Islet of Langerhans (tissue), 1 donor: Measurements from ENCODE around the gene POU2F3.

Experiments used
- FAIRE-seq: peaks from one replicate; lab custom pipeline; 2011; peaks lifted over from hg19 to GRCh38; lab: Jason Lieb, UNC

The POU2F3 gene

DNA sequence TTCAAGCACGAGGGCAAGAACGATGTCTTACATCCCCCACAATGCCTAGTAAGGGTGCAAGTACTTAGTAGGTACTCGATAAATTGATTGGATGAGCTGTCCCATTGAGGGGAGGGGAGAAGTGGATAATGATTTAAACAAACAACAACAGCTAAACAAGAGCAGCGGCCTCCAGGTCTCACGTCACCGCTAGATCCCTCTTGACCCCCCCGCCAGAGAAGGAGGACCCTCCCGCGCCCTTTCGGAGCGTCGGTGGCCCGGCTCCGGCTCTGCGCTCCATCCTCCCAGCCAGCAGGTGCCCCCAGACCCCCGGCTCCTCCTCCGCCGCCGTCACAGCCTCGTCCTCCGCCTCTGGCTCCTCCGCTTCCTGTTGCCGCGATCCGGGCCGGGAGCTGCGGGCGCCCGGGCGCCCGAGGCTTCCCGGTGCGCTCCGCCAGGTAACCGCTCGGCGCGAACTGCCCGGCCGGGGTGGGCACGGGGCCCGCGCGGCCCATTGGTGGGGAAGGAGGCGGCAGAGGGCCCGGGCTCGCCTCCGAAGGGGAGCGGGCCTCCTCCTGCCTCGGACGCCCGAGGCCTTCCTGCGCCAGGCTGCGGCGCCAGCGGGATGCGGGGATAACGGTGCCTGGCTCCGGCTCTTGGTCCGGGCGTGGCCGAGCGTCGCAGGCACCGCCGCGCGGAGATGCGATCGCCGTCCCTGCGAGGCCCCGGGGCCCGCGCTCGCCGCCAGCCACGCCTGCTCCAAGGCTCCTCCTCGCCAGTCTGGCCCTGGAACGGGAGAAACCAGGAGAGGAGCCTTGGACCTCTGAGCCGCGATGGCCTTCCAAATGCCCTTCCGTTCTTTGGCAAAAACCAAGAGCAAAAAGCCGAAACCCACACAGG lies 85.2 kb downstream of the POU2F3 start, which contains the start of gene TLCD5:
TSS of gene TLCD5 (plus strand) at position 368 of the 879 bp plus-strand sequence. CDS start 2,143 bp downstream, outside the sequence.
- no peak for FAIRE-seq

DNA sequence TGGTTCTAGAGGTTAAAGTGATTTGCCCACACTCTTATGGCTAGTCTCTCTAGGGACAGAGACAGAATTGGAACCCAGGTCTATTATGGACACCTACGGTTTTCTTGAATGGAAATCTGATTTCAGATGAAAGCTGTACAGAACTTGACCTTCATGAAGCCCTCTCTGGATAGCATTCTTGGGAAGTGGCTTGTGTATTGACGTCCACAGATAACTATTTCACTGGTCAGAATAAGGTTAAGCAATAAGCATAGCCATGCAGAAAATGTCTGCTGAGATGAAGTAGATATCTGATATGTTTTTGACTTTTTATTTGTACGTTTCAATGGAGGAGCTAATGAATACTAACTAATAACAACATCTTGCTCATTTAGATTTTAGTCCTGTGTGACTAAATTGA lies 86.3 kb downstream of the POU2F3 start:
- FAIRE-seq = no peak

DNA sequence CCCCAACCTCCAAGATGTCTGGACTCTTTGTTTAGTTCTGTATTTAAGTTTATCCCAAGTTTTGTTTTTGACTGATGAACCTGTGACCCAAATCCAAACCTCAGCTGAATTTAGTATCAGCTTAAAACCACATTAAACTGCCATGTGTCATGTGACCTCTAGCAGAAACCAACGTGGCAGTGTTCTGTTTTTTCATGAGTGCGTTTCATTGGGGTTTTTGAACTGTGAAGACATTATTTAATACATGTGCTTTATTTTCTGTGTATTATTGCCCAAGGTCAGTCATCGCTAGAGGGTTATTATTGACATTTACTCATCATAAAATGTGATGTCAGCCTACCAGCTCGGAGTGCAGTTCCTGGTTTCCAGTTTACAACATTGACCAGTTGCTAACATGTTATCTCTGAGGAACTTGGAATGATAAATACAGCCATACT lies 86.9 kb downstream of the POU2F3 start:
- peak; percentile 96 for FAIRE-seq

DNA sequence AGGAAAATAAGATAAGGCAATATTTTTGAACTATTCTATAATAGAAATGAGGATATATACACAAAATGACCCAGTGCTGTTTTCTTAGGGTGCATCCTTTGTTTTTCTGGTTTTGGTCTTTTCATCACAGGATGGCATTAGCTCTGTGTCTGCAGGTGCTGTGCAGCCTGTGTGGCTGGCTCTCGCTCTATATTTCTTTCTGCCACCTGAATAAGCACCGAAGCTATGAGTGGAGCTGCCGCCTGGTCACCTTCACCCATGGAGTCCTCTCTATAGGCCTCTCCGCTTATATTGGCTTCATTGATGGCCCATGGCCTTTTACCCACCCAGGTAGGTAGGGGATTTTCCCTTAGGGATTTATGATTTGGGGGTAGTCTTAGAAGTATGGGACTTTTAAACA lies 87.4 kb downstream of the POU2F3 start:
- no peak for FAIRE-seq

DNA sequence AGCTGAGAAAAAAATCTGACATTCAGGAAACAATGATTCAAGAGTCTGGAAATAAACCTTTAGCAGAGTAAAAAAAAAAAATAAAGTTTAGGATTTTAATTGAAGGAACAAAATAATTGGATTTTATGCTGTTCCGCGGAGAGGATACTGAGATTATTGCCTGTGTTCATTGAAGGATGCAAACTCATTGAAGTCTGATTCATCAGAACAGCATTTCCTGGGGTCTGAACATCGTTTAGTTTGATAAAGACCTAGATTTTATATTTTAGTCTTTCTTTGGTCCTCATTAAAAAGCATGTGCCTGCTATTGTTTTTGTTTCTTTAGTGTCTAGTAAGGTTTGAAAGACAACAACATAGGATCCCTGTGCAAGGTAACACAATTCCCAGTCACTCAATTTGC lies 89.6 kb downstream of the POU2F3 start:
- no peak for FAIRE-seq

DNA sequence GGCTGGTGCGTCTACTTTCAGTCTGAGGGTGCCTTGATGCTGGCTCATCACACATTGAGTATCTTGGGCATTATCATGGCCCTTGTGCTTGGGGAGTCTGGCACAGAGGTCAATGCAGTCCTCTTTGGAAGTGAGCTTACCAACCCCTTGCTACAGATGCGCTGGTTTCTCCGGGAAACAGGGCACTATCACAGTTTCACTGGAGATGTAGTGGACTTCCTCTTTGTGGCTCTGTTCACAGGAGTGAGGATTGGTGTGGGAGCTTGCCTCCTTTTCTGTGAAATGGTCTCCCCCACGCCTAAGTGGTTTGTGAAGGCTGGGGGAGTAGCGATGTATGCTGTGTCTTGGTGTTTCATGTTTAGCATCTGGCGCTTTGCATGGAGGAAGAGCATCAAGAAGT lies 90.1 kb downstream of the POU2F3 start:
- FAIRE-seq = no peak

DNA sequence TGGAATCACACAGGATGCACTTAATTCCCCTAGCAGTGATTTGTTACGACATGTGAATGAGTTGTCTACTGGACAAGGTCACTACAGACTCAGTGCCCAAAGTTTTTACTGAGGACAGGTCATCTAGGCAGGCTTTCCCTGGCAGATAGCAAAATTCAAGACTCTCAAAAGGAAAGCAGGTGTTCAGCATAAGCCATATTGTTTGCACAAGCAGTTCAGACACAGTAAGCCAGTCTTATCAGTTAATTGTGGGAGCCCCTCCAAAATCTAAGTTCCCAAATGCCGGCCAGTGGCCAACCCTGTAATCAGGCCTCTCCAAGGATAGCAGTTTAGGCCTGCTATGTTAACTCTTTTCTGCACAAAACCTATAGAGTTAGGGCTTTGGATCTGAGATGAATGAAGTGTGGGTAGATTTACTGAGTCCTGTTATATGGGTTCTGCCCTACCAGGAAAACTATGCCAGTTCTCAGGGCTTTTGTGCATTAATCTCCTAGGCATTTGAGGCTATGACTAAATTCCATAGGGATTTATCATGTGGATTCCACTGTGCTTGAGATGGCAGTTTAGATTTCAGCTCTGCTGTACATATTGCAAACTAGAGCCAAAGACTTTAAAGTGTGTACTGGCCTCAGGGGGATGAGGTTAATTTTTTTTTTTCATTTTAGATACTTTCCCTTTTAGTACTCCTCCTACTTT lies 91.5 kb downstream of the POU2F3 start:
- no peak for FAIRE-seq

DNA sequence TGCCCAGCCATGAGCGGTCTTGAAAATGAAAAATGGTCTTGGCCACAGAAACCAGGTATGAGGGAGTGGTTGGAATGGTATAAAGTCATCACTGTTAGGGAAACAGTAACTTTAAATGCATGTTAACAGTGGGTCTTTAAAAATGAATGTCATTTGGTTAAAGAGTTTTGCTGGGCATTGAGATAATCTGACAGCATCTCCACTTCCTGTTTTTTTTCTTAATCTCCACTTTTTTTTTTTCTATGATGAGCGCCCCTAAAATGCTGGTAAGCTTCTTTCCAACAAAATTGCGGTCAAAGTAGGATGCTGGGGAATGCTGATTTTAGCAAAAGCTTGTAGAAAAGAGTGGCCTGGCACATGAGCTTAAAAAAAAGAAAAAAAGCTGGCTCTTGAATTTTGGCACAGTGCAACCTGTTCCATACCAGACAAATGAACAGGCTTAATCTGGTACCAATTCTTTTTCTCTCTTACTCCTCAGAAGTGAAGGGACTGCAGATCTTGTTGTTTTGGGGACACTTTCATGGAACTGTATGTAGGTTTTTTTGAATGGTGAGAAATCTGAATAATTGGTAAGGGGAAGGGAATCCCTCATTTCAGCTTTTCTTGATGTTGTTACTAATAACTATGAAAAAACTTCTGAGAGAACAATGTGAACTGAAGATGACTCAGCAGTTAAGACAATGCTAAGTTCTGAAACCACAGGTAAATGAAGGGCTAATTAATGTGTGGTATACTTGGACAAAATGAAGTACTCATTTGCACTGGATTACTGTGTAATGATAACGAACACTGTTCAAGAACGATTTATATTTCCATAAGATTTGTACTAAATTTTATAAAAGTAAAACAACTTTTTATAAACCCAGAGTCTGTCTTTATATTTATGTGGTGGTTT lies 93.1 kb downstream of the POU2F3 start:
- no peak for FAIRE-seq

DNA sequence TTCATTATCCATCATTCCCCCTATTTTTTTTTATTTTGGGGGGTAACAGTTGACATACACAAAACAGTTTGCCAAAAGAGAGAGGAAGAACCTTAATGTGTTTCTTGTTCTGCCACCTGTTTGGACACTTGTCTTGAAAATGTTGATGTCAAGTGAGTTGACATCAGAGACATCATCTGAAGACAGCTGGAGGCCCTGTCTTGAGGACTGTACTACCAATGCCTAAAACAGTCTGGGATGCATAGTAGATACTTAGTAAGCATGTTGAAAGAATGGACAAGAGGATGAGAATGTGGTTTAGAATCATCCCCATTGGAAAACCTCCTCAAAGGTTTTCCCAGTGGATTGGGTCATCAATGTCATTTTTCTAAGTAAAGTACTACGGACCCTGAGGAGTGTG lies 93.9 kb downstream of the POU2F3 start:
- no peak for FAIRE-seq

DNA sequence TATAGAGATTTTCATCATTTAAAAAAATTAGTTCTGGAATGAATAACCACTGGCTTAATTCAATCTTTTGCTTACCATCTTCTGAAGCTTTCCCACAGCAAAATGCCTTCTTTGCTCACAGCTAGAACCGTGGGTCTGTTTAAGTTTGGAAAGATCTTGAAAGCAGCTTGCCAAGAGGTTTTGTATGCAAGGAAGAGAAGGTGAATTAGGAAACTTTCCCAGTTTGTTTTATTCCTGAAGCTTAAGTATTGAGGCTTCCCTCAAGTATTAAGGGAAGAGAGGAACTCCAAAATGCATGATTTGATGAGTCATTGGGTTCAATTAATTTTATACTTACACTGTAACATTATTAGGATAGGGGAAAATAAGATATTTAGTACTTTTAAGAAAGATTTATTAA lies 94.4 kb downstream of the POU2F3 start:
- peak; percentile 21 for FAIRE-seq

DNA sequence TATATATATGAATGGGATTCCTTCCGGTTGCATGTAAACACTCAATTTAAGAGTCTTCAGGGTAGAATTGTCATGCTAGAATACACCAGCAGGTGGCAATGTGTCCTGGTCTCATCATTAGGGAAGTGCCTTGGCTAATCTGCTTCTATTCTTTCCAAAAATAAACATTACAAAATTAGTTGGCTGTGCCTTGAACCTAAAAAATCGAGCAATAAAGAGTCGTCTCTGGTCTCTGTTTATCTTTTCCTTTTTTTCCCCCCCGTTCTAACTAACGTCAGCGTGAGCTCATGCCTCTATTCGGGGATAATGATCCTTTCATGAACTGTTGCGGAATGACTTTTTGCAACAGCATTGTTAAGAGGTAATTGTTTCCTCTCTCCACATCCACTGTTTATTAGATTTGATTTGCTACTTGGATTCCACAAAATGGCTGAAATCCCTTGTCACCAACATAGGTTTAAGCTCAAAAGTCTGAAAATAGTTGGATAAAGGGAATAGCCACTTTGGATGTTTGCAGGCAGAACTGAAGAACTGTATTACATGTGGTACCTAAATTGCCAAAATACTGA lies 95.0 kb downstream of the POU2F3 start:
- FAIRE-seq = peak; percentile 55

DNA sequence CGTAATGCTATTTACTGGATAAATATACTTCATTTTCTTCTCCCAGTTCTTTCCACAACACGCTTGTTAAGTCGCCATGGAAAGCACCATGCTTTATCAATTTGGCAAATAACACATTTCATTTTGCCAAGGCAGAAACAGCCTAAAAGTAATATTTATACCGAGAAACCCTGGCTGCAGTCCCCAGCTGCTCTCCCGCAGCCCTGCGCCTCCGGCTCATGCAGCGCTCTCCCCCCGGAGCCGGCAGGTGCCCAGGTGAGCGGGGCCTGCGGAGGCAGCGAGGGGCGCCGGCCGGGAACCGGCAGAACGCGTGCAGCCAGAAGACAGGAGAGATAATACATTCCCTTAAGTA lies 95.6 kb downstream of the POU2F3 start:
- no peak for FAIRE-seq

DNA sequence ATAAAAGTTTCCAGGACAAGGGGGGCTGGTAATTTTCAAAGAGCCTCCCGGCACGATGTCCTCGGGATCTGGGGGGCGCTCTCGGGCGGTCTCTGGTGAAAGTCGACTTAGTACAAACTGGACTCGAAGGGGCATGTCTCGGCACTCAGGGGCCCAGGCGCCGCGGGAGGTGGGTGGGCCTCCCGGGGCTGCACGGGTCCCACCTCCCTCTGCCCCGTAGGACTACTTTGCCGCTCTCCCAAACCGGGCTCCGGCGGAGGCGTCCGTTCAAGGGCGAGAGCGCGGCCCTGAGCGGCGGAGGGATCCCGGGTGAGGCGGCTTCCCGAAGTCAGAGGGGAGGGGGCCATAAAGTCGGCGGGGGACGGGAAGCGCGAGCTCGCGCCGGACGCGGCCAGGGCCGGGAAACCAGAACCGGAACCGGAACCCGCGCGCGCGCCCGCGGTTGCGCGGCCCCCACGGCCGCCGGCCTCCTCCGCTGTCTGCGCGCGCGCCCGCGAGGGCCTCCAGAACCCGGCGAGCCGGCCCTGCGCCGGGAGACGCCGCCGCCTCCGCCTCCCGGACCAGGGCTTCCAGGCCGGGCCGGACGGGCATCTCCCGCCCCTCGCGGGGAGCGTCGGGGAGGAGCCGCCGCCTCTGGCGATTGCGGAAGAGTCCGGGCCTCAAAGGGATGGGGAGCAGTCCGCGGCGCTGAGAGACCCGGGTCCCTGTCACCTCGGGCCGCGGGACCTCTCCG lies 96.1 kb downstream of the POU2F3 start, which contains the start of gene ARHGEF12:
TSS of gene ARHGEF12 (plus strand) at position 506 of the 733 bp plus-strand sequence. CDS start 831 bp downstream, outside the sequence.
- no peak for FAIRE-seq

DNA sequence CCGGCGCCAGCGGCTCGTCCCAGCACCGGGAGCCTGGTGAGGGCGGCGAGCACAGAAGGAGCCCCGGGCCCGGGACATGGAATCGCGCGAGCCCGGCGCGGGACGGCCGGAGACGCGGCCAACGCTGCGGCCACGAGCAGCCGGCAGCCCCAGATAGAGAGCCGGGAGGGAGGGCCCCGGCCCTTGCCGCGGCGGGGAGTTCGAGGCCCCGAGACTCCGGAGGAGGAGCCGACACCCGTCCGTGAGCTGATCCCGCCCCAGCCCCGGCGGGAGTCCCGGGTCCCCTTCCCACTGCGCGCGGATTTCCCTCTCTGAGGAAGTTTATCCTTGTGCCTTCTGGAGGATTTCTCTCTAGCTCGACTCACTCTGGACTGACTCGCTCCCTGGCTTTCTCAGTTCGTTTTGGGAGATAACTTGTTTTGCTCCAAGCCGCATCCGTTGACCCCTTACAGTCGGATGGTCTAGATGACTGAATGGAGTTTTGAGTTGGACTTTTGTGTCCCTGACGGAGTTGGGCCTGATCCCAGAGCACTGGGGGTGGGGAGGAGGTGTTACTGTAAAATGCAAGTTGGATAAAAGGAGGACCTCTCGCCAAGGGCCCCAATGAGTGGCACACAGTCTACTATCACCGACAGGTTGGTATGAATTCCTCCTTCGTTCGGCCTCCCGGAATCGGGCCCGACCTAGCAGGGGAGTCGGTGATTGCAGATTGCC lies 96.9 kb downstream of the POU2F3 start:
- FAIRE-seq = no peak

DNA sequence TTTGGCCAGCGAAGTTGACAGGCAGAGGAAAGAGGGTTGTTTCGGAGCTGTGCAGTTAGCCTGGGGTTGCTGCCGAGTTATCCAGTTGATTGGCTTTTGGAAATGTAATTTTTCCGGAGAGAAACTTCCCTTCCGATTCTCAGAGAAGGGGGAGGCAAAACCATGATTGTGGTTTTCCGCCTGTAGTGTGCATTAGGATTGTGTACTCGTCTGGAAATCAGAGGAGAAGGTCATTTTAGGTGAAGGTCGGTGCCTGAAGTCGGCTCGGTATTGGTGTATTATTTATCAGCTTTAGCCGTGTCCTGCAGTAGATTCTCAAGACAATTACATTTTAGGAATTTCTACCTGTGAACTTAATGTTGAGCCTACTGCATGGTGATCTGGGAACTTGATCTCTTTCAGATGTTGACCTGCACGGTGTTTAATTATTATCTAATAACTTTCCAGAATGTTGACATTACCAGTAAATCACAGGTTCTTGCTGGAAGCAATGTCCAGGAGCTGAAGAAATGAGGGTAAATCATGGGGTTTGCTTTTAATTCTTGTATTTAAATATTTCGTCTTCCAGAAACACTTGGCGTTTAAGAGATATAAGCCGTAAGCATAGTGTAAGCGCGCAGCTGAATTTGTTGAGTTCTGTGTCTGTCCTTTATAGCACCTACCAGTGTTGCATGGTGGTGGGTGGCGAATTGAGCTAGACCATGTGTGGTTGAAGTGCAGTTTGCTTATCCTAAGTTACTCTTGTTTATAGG lies 97.6 kb downstream of the POU2F3 start:
- FAIRE-seq = peak; percentile 13

DNA sequence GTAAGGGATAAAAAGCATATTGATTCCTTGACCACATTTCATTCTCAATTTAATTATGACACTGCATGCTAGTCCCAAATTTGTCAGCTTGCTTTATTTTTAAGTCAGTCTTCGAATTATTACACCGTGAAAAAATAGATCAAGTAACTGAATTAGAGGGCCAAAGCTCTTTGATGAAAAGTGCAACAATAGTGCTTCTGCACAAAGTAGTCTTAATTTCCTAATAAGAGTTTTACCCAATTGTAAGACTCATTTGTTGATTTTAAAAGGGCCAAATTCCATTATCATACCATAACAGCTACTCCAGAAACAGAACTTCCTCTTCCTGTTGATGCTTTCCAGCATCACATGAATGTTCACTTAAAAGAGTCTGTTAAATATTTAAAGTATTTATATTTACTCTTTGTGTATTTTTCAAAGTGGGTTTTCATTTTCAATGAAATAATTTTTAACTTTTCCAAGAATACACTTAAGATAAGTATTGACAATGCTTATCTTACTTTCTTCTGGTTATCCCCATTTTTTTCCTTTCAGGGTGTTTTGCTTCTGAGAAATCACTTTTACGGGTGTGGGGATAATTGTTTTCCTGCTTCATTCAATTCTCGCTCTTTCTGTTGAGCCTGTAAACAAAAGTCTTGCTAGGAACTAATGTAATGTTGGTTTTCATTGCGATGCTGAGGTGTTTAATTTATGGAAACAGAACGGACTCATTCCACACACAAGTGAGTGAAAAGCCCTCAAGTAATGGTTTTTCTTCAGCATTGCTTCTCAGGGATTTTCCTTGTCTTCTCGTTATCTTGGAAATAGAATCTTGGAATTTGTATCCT lies 98.4 kb downstream of the POU2F3 start:
- FAIRE-seq = no peak

DNA sequence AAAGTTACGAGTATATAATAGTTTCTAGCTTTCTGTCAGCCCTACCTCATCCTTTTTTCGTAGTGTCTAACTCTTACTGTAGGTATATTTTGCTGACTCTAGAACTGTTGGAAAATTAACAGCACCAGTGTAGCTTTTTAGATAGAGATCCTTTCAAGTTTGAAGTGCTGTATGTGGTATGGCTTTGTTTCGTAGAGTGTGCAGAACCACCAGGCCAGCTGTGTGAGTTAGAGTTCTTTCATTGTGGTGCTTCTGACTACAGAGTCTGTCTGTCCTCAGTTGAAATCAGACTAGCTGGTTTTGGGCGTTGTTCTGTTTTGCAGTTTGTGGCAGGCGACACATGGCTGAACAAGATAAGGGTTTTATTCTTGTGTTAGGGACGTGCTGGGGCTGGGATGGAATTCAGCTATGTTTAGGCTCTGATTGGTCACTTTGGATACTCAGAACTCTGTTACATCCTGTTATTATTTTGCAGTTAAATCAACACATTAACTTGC lies 99.5 kb downstream of the POU2F3 start:
- peak; percentile 9 for FAIRE-seq

DNA sequence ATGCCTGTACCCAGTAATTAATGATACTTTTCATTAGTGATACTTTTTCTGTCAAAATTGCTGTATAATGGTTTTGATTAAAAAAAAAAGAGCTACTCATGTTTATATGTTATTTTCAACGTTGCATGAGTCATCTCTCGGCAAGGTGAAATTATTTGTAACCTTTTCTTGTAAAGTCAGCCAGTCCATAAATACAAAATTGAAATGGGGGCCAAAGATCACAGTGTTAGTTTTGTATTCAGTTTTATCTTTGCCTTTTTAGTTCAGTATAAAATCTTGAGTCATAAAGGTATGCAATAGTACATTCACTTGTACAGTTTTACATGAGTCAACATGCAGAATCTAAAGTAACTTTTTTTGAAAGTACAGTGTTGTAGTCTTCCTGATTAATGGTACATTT lies 100.6 kb downstream of the POU2F3 start:
- peak; percentile 86 for FAIRE-seq

DNA sequence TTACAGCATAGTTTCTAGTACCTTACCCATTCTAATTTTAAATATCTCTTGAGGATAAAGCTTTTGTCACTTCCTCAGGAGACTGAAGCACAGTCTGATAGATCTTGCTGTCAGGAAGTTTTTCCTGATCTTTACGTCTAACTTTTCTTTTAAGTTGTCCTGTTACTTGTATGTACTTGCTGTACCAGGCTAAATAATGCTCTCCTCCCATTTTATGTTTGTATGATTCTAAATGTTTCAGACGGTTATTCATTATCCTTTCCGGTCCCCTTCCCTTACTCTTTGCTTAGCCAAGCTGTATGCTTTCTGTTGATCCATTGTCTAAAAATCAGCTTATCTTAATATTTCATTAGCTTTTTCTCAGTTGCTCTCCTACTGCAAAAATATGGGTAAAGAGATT lies 102.3 kb downstream of the POU2F3 start:
- FAIRE-seq = no peak
